ENCODE measurements around the gene RNASE11.

Gene RNASE11

GRCh38 chr14:20559461-20559904, 28.3 kb downstream of the RNASE11 start:
- no peaks in the 10 kb centered on the region for H3K4me1 ChIP-seq (ENCODE audit: control insufficient read depth, insufficient read depth, low read length)
- H3K27me3 ChIP-seq (ENCODE audit: control insufficient read depth in 1 of 2, insufficient read depth in 2 of 2, low read length in 2 of 2), result no peaks in the 10 kb centered on the region
- H3K27ac ChIP-seq (ENCODE audit: low read length), result no peak overlapping the region
- H3K36me3 ChIP-seq (ENCODE audit: control insufficient read depth in 2 of 2, insufficient read depth in 2 of 2, low read length in 2 of 2), result no peaks in the 10 kb centered on the region
- no peak overlapping the region for H3K9ac ChIP-seq (ENCODE audit: low read length in 2 of 2)
- H3K9me3 ChIP-seq (ENCODE audit: control insufficient read depth in 2 of 2, low read length in 2 of 2), result no peaks in the 10 kb centered on the region
- no peak overlapping the region for H3K4me3 ChIP-seq (ENCODE audit: low read length in 2 of 2)

GRCh38 chr14:20557212-20557542, 30.6 kb downstream of the RNASE11 start:
- H3K27me3 ChIP-seq (ENCODE audit: control insufficient read depth in 1 of 2, insufficient read depth in 2 of 2, low read length in 2 of 2), result no peaks in the 10 kb centered on the region
- no peak overlapping the region for H3K27ac ChIP-seq (ENCODE audit: low read length)
- H3K4me3 ChIP-seq (ENCODE audit: low read length in 2 of 2), result no peak overlapping the region

GRCh38 chr14:20556500-20557211, 31.1 kb downstream of the RNASE11 start:
- H3K4me3 ChIP-seq (ENCODE audit: low read length in 2 of 2), result no peak overlapping the region
- H3K9ac ChIP-seq (ENCODE audit: low read length in 2 of 2), result no peak overlapping the region
- H3K36me3 ChIP-seq (ENCODE audit: control insufficient read depth in 2 of 2, insufficient read depth in 2 of 2, low read length in 2 of 2), result no peaks in the 10 kb centered on the region
- H3K27ac ChIP-seq (ENCODE audit: low read length), result no peak overlapping the region
- no peaks in the 10 kb centered on the region for H3K27me3 ChIP-seq (ENCODE audit: control insufficient read depth in 1 of 2, insufficient read depth in 2 of 2, low read length in 2 of 2)
- no peaks in the 10 kb centered on the region for H3K4me1 ChIP-seq (ENCODE audit: control insufficient read depth, insufficient read depth, low read length)
- no peaks in the 10 kb centered on the region for H3K9me3 ChIP-seq (ENCODE audit: control insufficient read depth in 2 of 2, low read length in 2 of 2)

More at GRCh38 chr14:20557212-20557542, 30.6 kb downstream of the RNASE11 start:
- Histone ChIP-seq H3K36me3 (ENCODE audit: control insufficient read depth in 2 of 2, insufficient read depth in 2 of 2, low read length in 2 of 2) (no peaks in the 10 kb centered on the region), H3K9me3 (ENCODE audit: control insufficient read depth in 2 of 2, low read length in 2 of 2) (no peaks in the 10 kb centered on the region), H3K9ac (ENCODE audit: low read length in 2 of 2) (no peak overlapping the region), H3K4me1 (ENCODE audit: control insufficient read depth, insufficient read depth, low read length) (no peaks in the 10 kb centered on the region)

GRCh38 chr14:20555845-20556244, 32.0 kb downstream of the RNASE11 start:
- no peak overlapping the region for H3K27ac ChIP-seq (ENCODE audit: low read length)
- H3K4me3 ChIP-seq (ENCODE audit: low read length in 2 of 2), result no peak overlapping the region
- no peaks in the 10 kb centered on the region for H3K4me1 ChIP-seq (ENCODE audit: control insufficient read depth, insufficient read depth, low read length)
- no peak overlapping the region for H3K9ac ChIP-seq (ENCODE audit: low read length in 2 of 2)
- no peaks in the 10 kb centered on the region for H3K9me3 ChIP-seq (ENCODE audit: control insufficient read depth in 2 of 2, low read length in 2 of 2)
- no peaks in the 10 kb centered on the region for H3K36me3 ChIP-seq (ENCODE audit: control insufficient read depth in 2 of 2, insufficient read depth in 2 of 2, low read length in 2 of 2)
- no peaks in the 10 kb centered on the region for H3K27me3 ChIP-seq (ENCODE audit: control insufficient read depth in 1 of 2, insufficient read depth in 2 of 2, low read length in 2 of 2)

- Histone ChIP-seq H3K9ac (ENCODE audit: low read length in 2 of 2) (no peak overlapping the region), H3K36me3 (ENCODE audit: control insufficient read depth in 2 of 2, insufficient read depth in 2 of 2, low read length in 2 of 2) (no peaks in the 10 kb centered on the region), H3K4me3 (ENCODE audit: low read length in 2 of 2) (no peak overlapping the region), H3K4me1 (ENCODE audit: control insufficient read depth, insufficient read depth, low read length) (no peaks in the 10 kb centered on the region), H3K9me3 (ENCODE audit: control insufficient read depth in 2 of 2, low read length in 2 of 2) (no peaks in the 10 kb centered on the region), H3K27ac (ENCODE audit: low read length) (no peak overlapping the region), H3K27me3 (ENCODE audit: control insufficient read depth in 1 of 2, insufficient read depth in 2 of 2, low read length in 2 of 2) (no peaks in the 10 kb centered on the region)
These were observed 34.8 kb downstream of the RNASE11 start for GRCh38 chr14:20553024-20553423.

- Histone ChIP-seq H3K27ac (ENCODE audit: low read length) (no peak overlapping the region), H3K36me3 (ENCODE audit: control insufficient read depth in 2 of 2, insufficient read depth in 2 of 2, low read length in 2 of 2) (no peaks in the 10 kb centered on the region), H3K9ac (ENCODE audit: low read length in 2 of 2) (no peak overlapping the region), H3K4me1 (ENCODE audit: control insufficient read depth, insufficient read depth, low read length) (no peaks in the 10 kb centered on the region), H3K9me3 (ENCODE audit: control insufficient read depth in 2 of 2, low read length in 2 of 2) (no peaks in the 10 kb centered on the region), H3K27me3 (ENCODE audit: control insufficient read depth in 1 of 2, insufficient read depth in 2 of 2, low read length in 2 of 2) (peaks cover 0 to 3% of the 10 kb centered on the region in 2 donors), H3K4me3 (ENCODE audit: low read length in 2 of 2) (no peak overlapping the region)
These were observed 36.2 kb downstream of the RNASE11 start for GRCh38 chr14:20551606-20552005.

GRCh38 chr14:20550926-20551325, 36.9 kb downstream of the RNASE11 start:
- no peak overlapping the region for H3K27ac ChIP-seq (ENCODE audit: low read length)

GRCh38 chr14:20548414-20549158, 39.2 kb downstream of the RNASE11 start:
- Histone ChIP-seq H3K9ac (ENCODE audit: low read length in 2 of 2) (no peak overlapping the region), H3K4me1 (ENCODE audit: control insufficient read depth, insufficient read depth, low read length) (no peaks in the 10 kb centered on the region), H3K36me3 (ENCODE audit: control insufficient read depth in 2 of 2, insufficient read depth in 2 of 2, low read length in 2 of 2) (no peaks in the 10 kb centered on the region), H3K9me3 (ENCODE audit: control insufficient read depth in 2 of 2, low read length in 2 of 2) (no peaks in the 10 kb centered on the region), H3K27me3 (ENCODE audit: control insufficient read depth in 1 of 2, insufficient read depth in 2 of 2, low read length in 2 of 2) (peaks cover 0 to 3% of the 10 kb centered on the region in 2 donors), H3K4me3 (ENCODE audit: low read length in 2 of 2) (no peak overlapping the region), H3K27ac (ENCODE audit: low read length) (no peak overlapping the region)

More at GRCh38 chr14:20550926-20551325, 36.9 kb downstream of the RNASE11 start:
- Histone ChIP-seq H3K4me3 (ENCODE audit: low read length in 2 of 2) (no peak overlapping the region), H3K4me1 (ENCODE audit: control insufficient read depth, insufficient read depth, low read length) (no peaks in the 10 kb centered on the region), H3K9ac (ENCODE audit: low read length in 2 of 2) (no peak overlapping the region), H3K36me3 (ENCODE audit: control insufficient read depth in 2 of 2, insufficient read depth in 2 of 2, low read length in 2 of 2) (no peaks in the 10 kb centered on the region), H3K9me3 (ENCODE audit: control insufficient read depth in 2 of 2, low read length in 2 of 2) (no peaks in the 10 kb centered on the region), H3K27me3 (ENCODE audit: control insufficient read depth in 1 of 2, insufficient read depth in 2 of 2, low read length in 2 of 2) (peaks cover 0 to 3% of the 10 kb centered on the region in 2 donors)

- Histone ChIP-seq H3K27me3 (ENCODE audit: control insufficient read depth in 1 of 2, insufficient read depth in 2 of 2, low read length in 2 of 2) (peaks cover 0 to 3% of the 10 kb centered on the region in 2 donors), H3K4me3 (ENCODE audit: low read length in 2 of 2) (no peak overlapping the region), H3K36me3 (ENCODE audit: control insufficient read depth in 2 of 2, insufficient read depth in 2 of 2, low read length in 2 of 2) (no peaks in the 10 kb centered on the region), H3K9me3 (ENCODE audit: control insufficient read depth in 2 of 2, low read length in 2 of 2) (no peaks in the 10 kb centered on the region), H3K27ac (ENCODE audit: low read length) (no peak overlapping the region), H3K9ac (ENCODE audit: low read length in 2 of 2) (no peak overlapping the region), H3K4me1 (ENCODE audit: control insufficient read depth, insufficient read depth, low read length) (no peaks in the 10 kb centered on the region)
These were observed 40.9 kb downstream of the RNASE11 start for GRCh38 chr14:20546877-20547276.

- no peaks in the 10 kb centered on the region for H3K36me3 ChIP-seq (ENCODE audit: control insufficient read depth in 2 of 2, insufficient read depth in 2 of 2, low read length in 2 of 2)
- H3K4me1 ChIP-seq (ENCODE audit: control insufficient read depth, insufficient read depth, low read length), result no peaks in the 10 kb centered on the region
These were observed 47.9 kb downstream of the RNASE11 start for GRCh38 chr14:20539906-20540305.

More at GRCh38 chr14:20539906-20540305, 47.9 kb downstream of the RNASE11 start:
- Histone ChIP-seq H3K27ac (ENCODE audit: low read length) (no peak overlapping the region), H3K9me3 (ENCODE audit: control insufficient read depth in 2 of 2, low read length in 2 of 2) (no peaks in the 10 kb centered on the region), H3K4me3 (ENCODE audit: low read length in 2 of 2) (no peak overlapping the region), H3K9ac (ENCODE audit: low read length in 2 of 2) (no peak overlapping the region), H3K27me3 (ENCODE audit: control insufficient read depth in 1 of 2, insufficient read depth in 2 of 2, low read length in 2 of 2) (peaks cover 0 to 2% of the 10 kb centered on the region in 2 donors)

All from stomach smooth muscle (tissue), 2 donors.